HG02981 (cell line): Measurements from ENCODE around the gene FADS2.
"Not testable (repeated sequence)": the region's sequence is repeated elsewhere in the genome, so short reads cannot be mapped to it uniquely, and the experiment has no call there.

ENCODE experiments used
- ATAC-seq: cut with Tn5 transposase; IDR thresholded peaks from one replicate; pipeline ENCODE4 v1.9.1; 2021; ENCODE audit warnings: mild to moderate bottlenecking, moderate library complexity; ENCODE audit not compliant: unreplicated experiment

Gene FADS2

DNA sequence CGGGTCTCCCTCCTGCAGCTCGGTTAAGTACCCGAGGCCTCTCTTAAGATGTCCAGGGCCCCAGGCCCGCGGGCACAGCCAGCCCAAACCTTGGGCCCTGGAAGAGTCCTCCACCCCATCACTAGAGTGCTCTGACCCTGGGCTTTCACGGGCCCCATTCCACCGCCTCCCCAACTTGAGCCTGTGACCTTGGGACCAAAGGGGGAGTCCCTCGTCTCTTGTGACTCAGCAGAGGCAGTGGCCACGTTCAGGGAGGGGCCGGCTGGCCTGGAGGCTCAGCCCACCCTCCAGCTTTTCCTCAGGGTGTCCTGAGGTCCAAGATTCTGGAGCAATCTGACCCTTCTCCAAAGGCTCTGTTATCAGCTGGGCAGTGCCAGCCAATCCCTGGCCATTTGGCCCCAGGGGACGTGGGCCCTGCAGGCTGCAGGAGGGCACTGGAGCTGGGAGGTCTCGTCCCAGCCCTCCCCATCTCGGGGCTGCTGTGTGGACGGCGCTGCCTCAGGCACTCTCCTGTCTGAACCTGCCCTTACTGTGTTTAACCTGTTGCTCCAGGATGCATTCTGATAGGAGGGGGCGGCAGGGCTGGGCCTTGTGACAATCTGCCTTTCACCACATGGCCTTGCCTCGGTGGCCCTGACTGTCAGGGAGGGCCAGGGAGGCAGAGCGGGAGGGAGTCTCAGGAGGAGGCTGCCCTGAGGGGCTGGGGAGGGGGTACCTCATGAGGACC is 38.3 kb downstream of the FADS2 start:
- ATAC-seq = no peak

DNA sequence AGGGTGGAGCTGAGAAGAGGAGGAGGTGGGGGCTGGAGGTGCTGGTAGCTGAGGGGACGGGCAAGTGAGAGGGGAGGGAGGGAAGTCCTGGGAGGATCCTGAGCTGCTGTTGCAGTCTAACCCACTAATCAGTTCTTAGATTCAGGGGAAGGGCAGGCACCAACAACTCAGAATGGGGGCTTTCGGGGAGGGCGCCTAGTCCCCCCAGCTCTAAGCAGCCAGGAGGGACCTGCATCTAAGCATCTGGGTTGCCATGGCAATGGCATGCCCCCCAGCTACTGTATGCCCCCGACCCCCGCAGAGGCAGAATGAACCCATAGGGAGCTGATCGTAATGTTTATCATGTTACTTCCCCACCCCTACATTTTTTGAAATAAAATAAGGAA is 38.9 kb downstream of the FADS2 start:
- ATAC-seq = no peak

DNA sequence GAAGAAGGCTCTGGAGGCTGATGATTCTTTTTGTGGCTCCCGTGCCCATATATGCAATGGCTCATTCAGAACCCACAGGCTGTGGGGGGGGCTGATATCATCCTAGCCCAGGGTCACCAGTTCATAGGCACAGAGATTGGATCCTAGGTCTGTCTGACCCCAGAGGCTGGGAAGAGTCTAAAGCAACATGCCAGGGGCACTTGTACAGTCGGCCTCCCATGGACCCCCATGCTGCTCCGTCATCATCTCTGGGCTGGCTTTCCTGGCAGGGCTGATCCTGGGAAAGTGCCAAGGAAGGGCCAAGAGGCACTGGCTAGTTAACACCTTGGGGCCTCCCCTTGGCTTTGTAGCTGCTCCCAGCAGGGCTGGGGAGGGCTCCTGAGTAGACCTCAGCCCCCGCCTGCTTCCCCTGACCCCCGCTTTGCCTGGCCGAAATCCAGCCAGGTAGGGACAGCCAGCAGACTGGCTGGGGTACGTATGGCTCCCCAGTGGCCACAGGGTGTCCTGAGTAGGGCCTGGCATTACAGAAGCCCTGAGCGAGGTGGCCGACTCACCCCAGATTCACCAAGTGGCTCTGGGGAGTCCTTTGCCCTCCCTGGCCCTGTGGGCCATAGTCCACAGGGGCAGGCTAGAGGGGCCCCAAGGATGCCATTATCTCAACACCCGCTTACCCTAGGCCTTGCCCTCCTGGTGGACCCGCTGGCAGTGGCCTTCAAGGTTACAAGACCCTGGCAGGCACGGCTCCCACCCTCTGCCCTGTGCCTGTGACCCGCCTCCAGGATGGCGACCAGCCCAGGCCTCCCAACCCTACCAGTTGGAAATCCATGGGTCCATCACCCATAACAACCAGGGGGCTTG is 40.7 kb downstream of the FADS2 start:
- ATAC-seq = no peak

DNA sequence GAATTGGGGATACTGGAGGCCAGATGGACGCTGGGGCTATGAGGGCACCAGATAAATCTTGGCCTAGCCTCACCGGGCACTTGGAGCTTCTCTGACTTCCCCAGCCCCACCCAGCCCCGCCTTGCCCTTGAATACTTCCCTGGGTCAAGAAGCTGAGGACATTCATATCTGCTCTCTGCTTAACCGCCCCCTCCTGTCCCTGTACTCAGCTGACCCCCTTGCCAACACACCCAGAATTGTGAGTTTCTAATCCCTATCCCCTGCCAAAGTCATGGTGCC is 41.3 kb downstream of the FADS2 start:
- no peak for ATAC-seq

DNA sequence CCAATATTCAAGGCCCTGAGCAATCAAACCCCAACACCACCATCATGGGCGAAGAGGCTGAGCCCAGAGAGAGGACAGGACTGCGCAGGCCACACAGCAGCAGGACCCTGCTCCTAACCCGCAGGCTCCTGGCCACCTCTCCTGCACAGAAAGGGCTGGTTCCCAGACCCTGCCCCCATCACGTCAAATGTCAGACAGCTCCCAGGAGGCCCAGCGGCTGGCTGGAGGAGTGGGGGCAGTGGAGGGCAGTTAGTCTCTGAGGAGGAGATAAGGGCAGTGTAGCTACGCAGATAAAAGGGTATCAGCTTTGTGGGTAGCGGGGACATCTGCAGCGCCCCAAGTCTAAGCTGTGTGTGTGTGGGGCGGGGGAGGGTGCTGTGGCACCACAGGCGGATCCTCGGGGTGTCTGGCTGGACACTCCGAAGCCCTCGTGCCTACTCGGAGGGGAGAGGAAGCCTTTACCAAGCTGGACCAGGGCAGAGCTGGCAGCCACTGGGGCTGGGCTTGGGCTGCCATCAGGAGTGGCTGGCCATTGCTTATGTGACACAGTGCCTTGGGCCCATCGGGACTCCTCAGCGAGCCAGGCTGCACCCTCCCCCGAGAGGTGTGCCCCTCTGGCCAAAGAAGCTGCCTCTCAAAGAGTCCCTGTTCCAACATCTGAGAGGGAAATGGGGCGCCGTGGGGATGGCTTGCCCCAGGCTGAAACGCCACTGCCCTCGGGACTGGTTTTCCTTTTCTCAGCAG is 41.8 kb downstream of the FADS2 start:
- ATAC-seq = no peak

DNA sequence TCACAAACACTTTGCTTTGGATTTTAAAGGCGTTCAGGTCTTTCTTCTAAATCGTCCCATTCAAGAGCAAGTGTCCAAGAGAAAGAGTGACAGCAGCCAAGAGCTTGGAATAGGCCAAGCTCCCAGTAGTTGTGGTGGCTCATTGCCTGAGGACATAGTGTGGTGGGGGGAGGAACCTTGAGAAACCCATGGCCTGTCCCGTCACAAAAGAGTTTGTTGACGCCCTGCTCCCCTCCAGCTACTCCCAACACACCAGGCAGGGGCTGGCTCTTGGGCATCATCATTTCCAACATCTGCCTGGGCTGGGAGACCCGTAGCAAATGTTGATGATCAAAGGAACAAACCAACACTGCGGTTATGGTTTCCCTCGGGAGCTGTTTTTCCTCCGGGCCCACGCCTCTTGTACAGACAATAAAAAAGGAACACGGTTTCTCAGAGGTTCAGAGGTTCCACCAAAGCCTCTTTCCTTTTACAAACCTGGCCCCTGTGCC is 42.5 kb downstream of the FADS2 start:
- no peak for ATAC-seq

DNA sequence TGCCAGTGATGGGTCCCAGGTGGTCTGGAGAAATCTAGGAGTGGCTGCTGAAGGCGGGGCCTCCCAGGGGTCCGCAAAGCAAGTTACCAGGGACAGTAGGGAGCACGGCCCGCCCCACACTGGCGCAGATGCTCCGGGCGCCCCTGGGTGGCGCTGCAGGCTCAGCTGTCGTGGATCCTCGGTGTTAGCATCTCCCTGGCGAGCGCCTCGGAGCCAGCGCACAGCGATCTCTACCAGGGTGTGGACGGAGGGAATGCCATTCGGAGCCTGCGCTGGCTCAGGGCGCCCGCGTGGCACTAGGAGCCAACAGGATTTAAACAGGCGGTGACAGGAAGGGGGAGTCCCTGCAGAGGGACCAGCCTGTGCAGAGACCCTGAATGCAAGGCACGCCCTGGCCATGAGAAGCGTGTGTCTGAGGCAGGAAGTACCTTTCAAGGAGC is 43.1 kb downstream of the FADS2 start:
- no peak for ATAC-seq

DNA sequence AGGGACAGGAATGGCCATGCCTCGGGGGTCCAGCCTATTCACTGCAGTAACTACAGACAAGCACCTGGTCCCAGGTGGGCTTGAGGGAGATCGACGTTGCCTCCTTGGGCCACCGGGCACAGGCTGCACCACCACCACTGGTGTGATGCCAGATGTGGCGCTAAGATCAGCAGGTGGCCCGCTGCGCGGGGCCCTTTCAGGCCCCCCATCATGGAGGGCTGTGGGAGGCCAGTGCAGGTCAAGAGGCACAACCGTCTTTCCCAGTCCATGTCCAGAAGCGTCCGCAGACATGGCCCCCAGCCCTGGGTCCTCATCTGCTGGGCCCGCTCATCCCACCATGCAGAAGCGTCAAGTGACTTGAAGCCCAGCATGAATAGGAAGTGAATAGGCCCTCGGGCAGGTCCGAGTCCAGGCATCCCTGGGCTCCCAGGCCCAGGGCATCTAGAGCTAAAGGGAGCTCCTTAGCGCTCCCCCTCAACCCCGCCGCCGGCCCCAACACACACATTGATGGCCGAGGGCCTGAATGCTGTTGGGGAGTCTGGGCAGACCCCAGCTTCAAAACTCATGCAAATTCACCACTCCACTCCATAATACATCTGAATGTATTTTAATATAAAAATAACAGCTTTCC is 45.0 kb downstream of the FADS2 start:
- ATAC-seq = no peak

DNA sequence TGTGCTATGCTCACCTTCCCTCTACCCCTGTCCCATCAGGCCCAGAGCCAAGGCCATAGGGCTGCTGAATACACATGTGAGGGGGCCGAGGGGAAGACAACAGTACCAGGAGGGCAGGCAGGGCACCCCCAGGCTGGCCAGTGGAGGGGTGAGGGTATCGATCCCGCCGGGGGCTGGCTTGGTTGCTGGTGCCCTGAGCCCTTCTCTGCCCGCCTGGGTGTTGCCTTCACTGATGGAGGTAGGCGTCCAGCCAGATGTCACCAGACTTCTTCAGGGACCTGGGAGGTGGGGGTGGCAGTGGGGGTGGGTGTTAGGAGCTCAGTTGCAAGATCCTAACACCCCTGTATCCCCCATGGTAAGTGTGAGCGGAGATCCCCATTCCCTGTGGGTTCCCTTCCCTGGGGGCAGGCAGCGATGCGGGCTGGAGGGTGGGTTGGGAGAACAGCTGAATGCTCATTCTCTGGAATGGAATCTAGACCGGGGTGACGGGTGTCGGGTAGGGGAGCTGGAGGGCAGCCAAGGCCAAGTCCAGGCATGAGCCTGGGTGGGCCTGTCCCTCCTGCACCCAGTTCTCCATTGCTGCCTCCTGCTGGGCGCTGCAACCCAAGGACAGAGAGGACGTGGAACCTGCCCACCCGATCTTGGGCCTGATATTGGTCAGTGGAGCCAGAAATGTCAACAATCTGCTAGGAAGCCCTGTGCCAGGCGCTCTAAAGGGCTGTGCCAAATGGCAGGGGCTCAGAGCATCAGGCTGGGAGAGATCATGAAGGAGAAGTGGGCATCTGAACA is 45.7 kb downstream of the FADS2 start:
- no peak for ATAC-seq

DNA sequence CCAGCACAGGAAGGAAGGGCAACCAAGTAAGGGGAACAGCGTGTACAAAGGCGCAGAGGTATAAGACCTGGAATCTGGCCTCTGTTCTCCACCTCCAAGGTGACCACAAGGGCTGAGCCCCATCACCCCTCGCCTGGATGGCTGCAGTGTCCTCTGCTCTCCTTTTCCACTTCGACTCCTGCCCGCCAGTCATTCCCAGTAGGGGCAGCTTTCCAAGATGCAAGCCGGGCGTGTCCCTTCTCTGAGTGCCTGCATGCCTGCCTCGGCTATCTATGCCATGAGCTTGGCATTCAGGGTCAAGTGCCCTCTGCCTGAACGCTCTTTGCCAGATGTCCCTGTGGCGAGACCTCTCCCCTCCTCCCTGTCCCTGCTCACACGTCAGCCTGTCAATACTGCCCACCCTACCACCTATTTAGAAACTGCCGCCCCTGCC is 46.3 kb downstream of the FADS2 start:
- ATAC-seq = no peak

DNA sequence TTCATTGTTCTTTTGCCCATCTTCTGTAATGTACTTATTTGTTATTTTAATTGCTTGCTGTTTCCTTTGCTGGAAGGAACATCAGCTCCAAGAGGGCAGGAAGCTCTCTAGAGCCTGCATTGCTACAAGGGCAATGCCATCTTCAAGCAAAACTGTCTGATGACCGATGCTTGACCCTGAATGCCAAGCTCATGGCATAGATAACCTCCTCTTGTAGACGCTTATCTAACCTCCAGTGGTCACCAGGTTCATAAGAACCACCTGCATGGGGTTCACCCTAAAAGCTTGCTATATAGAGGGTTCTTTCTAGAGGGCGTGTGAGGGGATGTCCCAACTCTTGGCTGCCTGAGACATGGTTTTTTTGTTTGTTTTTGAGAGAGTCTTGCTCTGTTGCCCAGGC is 46.8 kb downstream of the FADS2 start:
- ATAC-seq = no peak

DNA sequence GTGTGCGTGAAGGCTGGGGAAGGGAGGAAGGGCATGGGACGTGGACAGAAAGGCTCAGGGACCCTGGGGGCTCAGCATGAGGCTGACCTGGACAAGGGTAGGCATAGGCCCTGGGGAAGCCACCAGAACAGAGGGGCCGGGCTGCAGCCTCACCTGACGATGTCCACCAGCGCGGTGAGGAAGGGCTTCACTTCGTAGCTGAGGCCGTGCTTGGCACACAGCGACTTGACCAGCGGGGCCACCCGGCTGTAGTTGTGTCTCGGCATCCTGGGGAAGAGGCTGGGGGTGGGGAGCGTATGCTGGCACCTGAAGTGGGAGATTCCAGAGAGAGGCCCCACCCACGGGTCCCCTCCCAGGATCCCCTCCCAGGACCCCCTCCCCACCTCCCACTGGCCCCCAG is 47.6 kb downstream of the FADS2 start:
- no peak for ATAC-seq

DNA sequence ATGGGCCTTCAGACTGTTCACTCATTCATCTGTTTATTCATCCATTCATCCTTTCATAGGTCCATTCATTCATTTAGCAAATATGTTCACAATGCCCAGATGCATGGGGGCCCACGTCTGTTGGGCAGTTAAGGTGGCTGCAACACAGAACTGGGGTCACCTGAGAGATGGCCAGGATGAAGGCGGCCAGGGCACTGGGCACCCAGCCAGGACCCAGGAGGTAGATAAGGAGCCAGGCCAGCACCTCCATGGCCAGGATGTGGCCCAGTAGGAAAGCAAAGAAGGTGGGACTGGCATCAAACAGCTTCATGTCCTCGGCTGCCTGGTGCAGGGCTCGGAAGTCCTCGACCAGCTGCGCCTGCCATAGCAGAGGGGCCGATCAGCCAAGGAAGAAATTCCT is 51.1 kb downstream of the FADS2 start:
- ATAC-seq = no peak

DNA sequence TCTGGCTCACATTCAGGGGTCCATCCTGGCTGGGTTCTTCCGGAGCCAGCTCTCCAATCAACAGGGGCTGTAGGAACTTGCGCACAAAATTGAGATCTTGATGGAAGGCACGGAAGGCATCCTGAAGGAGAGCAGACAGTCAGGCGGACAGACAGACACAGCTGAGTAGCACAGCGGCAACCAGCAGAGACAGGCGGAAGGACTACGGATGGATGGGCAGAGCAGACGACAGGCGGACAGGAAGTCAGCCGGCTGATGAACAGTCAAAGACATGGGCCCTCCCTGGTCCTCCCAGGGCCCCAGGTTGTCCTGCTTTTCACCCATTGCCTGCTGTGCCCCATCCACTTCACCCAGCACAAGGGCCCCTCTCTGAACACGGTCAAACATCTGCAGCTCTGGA is 51.9 kb downstream of the FADS2 start:
- ATAC-seq = no peak

DNA sequence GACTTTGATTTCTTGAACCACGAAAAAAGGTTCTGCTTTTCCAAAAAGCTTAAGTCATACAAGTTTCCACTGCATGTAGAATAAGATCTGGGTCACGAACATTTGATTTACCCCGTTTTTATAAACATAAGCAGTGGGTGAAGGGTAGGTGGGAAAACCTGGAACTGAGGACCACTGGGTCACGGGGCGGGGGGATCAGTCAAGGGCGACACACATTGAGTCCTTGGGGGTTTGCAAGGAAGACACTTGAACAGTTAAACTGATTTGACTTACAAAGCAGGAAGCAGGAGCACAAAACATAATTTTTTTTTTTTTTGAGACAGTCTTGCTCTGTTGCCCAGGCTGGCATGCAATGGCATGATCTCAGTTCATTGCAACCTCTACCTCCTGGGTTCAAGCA is 52.4 kb downstream of the FADS2 start:
- ATAC-seq = no peak

DNA sequence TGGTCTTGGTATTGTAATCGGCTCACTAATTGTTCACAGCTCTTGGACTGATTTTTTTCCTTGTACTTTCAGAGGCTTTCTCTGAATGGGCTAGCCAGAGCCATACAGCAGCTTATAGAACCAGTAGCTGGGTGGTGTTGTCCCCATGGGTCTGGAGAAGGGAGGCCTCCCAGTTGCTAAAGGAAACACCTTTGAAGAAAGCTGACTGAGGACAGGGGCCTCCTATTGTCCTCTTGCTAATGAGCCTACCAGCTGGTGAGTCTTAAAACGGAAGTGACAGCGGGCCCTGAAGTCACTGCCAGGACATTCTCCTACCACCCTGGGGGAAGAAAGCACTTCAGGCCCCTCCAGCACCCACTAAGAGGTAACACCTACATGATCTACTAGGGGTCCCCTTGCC is 53.3 kb downstream of the FADS2 start:
- no peak for ATAC-seq

DNA sequence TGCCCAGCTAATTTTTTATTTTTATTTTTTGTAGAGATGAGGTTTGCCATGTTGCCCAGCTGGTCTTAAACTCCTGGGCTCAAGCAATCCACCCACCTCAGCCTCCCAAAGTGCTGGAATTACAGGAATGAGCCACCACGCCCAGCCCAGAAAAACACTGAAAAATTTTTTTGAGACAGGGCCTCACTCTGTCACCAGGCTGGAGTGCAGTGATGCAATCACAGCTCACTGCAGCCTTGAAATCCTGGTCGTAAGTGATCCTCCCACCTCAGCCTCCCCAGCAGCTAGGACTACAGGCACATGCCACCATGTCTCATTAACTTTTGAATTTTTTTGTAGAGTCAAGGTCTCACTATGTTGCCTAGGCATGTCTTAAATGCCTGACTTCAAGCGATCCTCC is 54.2 kb downstream of the FADS2 start:
- not testable (repeated sequence) for ATAC-seq

DNA sequence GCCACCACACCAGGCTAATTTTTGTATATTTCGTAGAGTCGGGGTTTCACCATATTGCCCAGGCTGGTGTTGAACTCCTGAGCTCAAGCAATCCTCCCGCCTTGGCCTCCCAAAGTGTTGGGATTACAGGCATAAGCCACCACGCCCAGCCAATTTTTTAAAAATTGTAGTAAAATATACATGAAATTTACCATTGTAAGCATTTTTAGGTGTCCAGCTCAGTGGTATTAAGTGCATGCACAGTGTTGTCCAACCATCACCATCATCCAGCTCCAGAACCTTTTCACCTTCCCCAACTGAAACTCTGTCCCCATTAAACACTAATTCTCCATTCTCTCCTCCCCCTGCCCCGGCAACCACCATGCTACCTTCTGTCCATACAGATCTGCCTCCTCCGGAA is 54.8 kb downstream of the FADS2 start:
- no peak for ATAC-seq

DNA sequence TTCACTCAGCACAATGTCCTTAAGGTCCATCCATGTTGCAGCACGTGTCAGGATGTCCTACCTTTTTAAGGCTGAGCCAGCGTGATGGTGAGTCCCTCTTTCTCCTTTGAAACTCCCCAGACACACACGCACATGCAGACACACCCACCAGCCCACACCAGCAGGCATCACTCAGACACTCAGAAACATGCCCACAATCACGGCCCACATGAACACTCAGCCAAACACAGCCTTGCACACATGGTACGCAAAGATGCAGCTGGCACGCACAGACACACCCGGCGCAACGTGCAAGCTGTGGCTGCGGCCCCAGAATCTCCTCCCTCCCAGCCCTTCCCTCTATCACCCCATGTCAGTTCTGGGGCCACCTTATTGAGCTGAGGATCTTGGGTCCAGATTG is 55.2 kb downstream of the FADS2 start:
- ATAC-seq = no peak

DNA sequence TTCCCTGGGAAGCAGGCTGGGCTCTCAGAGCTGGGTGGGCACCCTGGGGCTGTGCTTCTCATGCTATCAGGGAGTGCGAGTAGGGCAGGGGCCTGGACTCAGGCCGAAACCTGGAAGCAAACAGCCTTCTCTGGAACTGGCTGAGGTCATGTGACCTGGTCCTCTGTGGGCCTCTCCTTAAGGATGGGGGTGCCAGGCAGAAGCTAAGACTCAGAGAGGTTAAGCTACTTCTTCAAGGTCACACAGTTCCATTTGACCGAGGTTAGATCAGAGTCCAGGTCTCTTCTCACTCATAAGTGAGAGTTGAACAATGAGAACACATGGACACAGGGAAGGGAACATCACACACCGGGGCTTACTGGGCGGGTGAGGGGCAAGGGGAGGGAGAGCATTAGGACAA is 55.8 kb downstream of the FADS2 start:
- ATAC-seq = no peak
